Liver (tissue), 9 donors: Measurements from ENCODE around the gene RXRB. TPM values are rescaled to one million over a fixed set of nuclear protein-coding genes. Genes with fewer than 3 reads are reported as not detected.
A peak's percentile ranks its signal among the peaks of the same experiment; 100 is the strongest.

ENCODE experiments used
- DNase-seq: peaks from one replicate; pipeline ENCODE4 v3.0.0-alpha.2; 2017; ENCODE audit warnings: low spot score
- H3K27ac ChIP-seq, 2 donors: one replicate each; pipeline ENCODE4 v1.7.0; 2013; ENCODE audit warnings: inconsistent platforms in 2 of 2, low read length in 2 of 2, control low read depth in 1 of 2, low read depth in 1 of 2, mild to moderate bottlenecking in 1 of 2
- H3K27me3 ChIP-seq, 4 donors: one replicate each; pipeline versions ENCODE4 v1.6.1 to v1.7.0; 2013; ENCODE audit warnings: low read length in 3 of 4, inconsistent platforms in 1 of 4, mild to moderate bottlenecking in 1 of 4, moderate library complexity in 1 of 4; ENCODE audit not compliant: control insufficient read depth in 4 of 4, insufficient read depth in 4 of 4
- H3K36me3 ChIP-seq, 4 donors: one replicate each; pipeline versions ENCODE4 v1.6.1 to v1.7.0; 2013; ENCODE audit warnings: low read length in 3 of 4, mild to moderate bottlenecking in 3 of 4, low read depth in 1 of 4, moderate library complexity in 1 of 4; ENCODE audit not compliant: control insufficient read depth in 4 of 4, insufficient read depth in 3 of 4
- H3K4me1 ChIP-seq, 4 donors: one replicate each; pipeline versions ENCODE4 v1.6.1 to v1.7.0; 2013; ENCODE audit warnings: low read length in 3 of 4, mild to moderate bottlenecking in 3 of 4, moderate library complexity in 1 of 4; ENCODE audit not compliant: control insufficient read depth in 4 of 4, insufficient read depth in 4 of 4
- H3K4me3 ChIP-seq, 3 donors: one replicate each; pipeline versions ENCODE4 v1.6.1 to v1.7.0; 2013; ENCODE audit warnings: low read length in 3 of 3, control low read depth in 1 of 3, low read depth in 1 of 3, mild to moderate bottlenecking in 1 of 3
- H3K9ac ChIP-seq, 2 donors: one replicate each; pipeline ENCODE4 v1.7.0; 2013; ENCODE audit warnings: low read length in 2 of 2, mild to moderate bottlenecking in 2 of 2, moderate library complexity in 2 of 2, control low read depth in 1 of 2, low read depth in 1 of 2
- H3K9me3 ChIP-seq, 4 donors: one replicate each; pipeline versions ENCODE4 v1.6.1 to v1.7.0; 2013; ENCODE audit warnings: low read length in 3 of 4; ENCODE audit not compliant: control insufficient read depth in 4 of 4
- EGR1 ChIP-seq, 2 donors: IDR thresholded peaks; 2 replicates each; pipeline ENCODE4 v1.6.1; 2016 to 2018; ENCODE audit warnings: antibody characterized with exemption in 2 of 2, low read depth in 2 of 2
- FOXA1 ChIP-seq: IDR thresholded peaks from 2 replicates; pipeline ENCODE4 v1.6.1; 2016; ENCODE audit warnings: antibody characterized with exemption
- FOXA2 ChIP-seq: IDR thresholded peaks from 2 replicates; pipeline ENCODE4 v1.6.1; 2016; ENCODE audit warnings: antibody characterized with exemption
- GABPA ChIP-seq, 2 donors: IDR thresholded peaks in 1 of 2; conservative IDR thresholded peaks in 1 of 2; 2 replicates each; pipeline ENCODE4 v1.6.1; 2016; ENCODE audit warnings: antibody characterized with exemption in 2 of 2, mild to moderate bottlenecking in 1 of 2, moderate library complexity in 1 of 2
- HNF4A ChIP-seq, 2 donors: conservative IDR thresholded peaks; 2 replicates each; pipeline ENCODE4 v1.6.1; 2016; ENCODE audit warnings: antibody characterized with exemption in 2 of 2, mild to moderate bottlenecking in 2 of 2
- HNF4G ChIP-seq: IDR thresholded peaks from 2 replicates; pipeline ENCODE4 v1.6.1; 2016; ENCODE audit warnings: antibody characterized with exemption
- JUND ChIP-seq, 2 donors: IDR thresholded peaks; 2 replicates each; pipeline ENCODE4 v1.6.1; 2016; ENCODE audit warnings: antibody characterized with exemption in 2 of 2
- NR2F2 ChIP-seq: IDR thresholded peaks from 2 replicates; pipeline ENCODE4 v1.6.1; 2016; ENCODE audit warnings: antibody characterized with exemption
- RXRA ChIP-seq, 2 donors: IDR thresholded peaks; 2 replicates each; pipeline ENCODE4 v1.6.1; 2017 to 2018; ENCODE audit warnings: antibody characterized with exemption in 2 of 2, mild to moderate bottlenecking in 1 of 2
- SP1 ChIP-seq: IDR thresholded peaks from 2 replicates; pipeline ENCODE4 v1.6.1; 2018; ENCODE audit warnings: antibody characterized with exemption, mild to moderate bottlenecking
- TAF1 ChIP-seq: conservative IDR thresholded peaks from 2 replicates; pipeline ENCODE4 v1.6.1; 2016; ENCODE audit warnings: antibody characterized with exemption, mild to moderate bottlenecking
- YY1 ChIP-seq: IDR thresholded peaks from 2 replicates; pipeline ENCODE4 v1.6.1; 2016; ENCODE audit warnings: antibody characterized with exemption, mild to moderate bottlenecking
- WGBS: extraction: QIAGEN DNeasy Blood & Tissue Kit; methylation state at CpG from one replicate; pipeline ENCODE4 v1.1.7; 2013; 5-methylcytosine and 5-hydroxymethylcytosine counted together
- polyA plus RNA-seq, 2 donors: library from polyadenylated mRNA; stranded (reverse) in 1 of 2; unstranded in 1 of 2; fragments of 200-250 nt in 1 of 2; fragments of >200 nt in 1 of 2; fragmentation: Nextera tagmentation in 1 of 2; extraction: Ambion mirVana in 1 of 2; gene quantifications; one replicate each; pipeline versions ENCODE4 v1.2.1 to v1.2.3, GENCODE V29; 2013 to 2015
- total RNA-seq, 2 donors: library from RNA; depleted of rRNA; stranded (reverse); fragments of >200 nt; gene quantifications; one replicate each; pipeline ENCODE4 v1.2.3, GENCODE V29; 2014
- TF ChIP-seq, protein P1 (sequence below): fragments of 150-350 bp; IDR thresholded peaks from 2 replicates; pipeline ENCODE4 v1.5.1; 2017; ENCODE audit warnings: improper control_type of control experiment, low read depth, low read length; ENCODE audit not compliant: missing input control
- TF ChIP-seq, protein P2 (sequence below): IDR thresholded peaks from 2 replicates; pipeline ENCODE4 v1.6.1; 2016; ENCODE audit warnings: antibody characterized with exemption
- TF ChIP-seq, protein P3 (sequence below): IDR thresholded peaks from 2 replicates; pipeline ENCODE4 v1.6.1; 2016; ENCODE audit warnings: antibody characterized with exemption, mild to moderate bottlenecking
- TF ChIP-seq, protein P4 (sequence below): IDR thresholded peaks from 2 replicates; pipeline ENCODE4 v1.6.1; 2016; ENCODE audit warnings: antibody characterized with exemption
- donor health status: healthy.
- donor health status: healthy.
- donor health status: healthy.
- donor health status: healthy.
- donor health status: healthy.

The RXRB gene
- total and polyA plus RNA-seq, 4 donors = 7.7 to 19.4 (median 11.7) TPM

DNA sequence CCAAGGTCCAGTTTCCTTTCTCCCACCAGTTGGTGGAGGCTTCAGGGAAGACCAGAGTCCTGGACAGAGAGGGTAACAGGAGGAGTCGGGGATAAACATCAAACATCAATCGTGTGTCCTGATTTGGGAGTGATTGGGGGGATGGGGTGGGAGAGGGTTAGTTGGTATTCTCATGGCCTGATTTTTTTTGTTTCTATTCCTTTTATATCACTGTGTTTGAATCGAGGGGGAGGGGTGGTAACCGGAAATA, 3.6 kb upstream of the RXRB start:
- Histone ChIP-seq H3K27me3 (no peaks in the 10 kb centered on the region), H3K36me3 (peaks cover 3 to 19% (median 12%) of the 10 kb centered on the region in 4 donors), H3K4me3 (peak overlapping the region in 1 of 3 donors; percentile 68), H3K9ac (no peak overlapping the region), H3K9me3 (no peaks in the 10 kb centered on the region), H3K27ac (no peak overlapping the region), H3K4me1 (peaks cover 9 to 56% (median 40%) of the 10 kb centered on the region in 4 donors)
- WGBS = 4% methylated on average over 4 of the region's 4 CpGs
- TF ChIP-seq NR2F2 (no peak), HNF4A (conservative IDR thresholded peaks at IDR 0.05) (no peak), GABPA (IDR thresholded peaks at IDR 0.05 in 1 of 2, conservative IDR thresholded peaks at IDR 0.05 in 1 of 2) (no peak), HNF4G (no peak), SP1 (no peak), RXRA (IDR thresholded peaks at IDR 0.05) (no peak), EGR1 (IDR thresholded peaks at IDR 0.05; ENCODE audit: low read depth in 2 of 2) (no peak), YY1 (no peak), TAF1 (no peak), FOXA1 (no peak), JUND (IDR thresholded peaks at IDR 0.05) (no peak), FOXA2 (no peak)
- TF ChIP-seq, protein P1, sequence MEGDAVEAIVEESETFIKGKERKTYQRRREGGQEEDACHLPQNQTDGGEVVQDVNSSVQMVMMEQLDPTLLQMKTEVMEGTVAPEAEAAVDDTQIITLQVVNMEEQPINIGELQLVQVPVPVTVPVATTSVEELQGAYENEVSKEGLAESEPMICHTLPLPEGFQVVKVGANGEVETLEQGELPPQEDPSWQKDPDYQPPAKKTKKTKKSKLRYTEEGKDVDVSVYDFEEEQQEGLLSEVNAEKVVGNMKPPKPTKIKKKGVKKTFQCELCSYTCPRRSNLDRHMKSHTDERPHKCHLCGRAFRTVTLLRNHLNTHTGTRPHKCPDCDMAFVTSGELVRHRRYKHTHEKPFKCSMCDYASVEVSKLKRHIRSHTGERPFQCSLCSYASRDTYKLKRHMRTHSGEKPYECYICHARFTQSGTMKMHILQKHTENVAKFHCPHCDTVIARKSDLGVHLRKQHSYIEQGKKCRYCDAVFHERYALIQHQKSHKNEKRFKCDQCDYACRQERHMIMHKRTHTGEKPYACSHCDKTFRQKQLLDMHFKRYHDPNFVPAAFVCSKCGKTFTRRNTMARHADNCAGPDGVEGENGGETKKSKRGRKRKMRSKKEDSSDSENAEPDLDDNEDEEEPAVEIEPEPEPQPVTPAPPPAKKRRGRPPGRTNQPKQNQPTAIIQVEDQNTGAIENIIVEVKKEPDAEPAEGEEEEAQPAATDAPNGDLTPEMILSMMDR = no peak
- TF ChIP-seq, protein P2, sequence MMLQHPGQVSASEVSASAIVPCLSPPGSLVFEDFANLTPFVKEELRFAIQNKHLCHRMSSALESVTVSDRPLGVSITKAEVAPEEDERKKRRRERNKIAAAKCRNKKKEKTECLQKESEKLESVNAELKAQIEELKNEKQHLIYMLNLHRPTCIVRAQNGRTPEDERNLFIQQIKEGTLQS = no peak
- TF ChIP-seq, protein P3, sequence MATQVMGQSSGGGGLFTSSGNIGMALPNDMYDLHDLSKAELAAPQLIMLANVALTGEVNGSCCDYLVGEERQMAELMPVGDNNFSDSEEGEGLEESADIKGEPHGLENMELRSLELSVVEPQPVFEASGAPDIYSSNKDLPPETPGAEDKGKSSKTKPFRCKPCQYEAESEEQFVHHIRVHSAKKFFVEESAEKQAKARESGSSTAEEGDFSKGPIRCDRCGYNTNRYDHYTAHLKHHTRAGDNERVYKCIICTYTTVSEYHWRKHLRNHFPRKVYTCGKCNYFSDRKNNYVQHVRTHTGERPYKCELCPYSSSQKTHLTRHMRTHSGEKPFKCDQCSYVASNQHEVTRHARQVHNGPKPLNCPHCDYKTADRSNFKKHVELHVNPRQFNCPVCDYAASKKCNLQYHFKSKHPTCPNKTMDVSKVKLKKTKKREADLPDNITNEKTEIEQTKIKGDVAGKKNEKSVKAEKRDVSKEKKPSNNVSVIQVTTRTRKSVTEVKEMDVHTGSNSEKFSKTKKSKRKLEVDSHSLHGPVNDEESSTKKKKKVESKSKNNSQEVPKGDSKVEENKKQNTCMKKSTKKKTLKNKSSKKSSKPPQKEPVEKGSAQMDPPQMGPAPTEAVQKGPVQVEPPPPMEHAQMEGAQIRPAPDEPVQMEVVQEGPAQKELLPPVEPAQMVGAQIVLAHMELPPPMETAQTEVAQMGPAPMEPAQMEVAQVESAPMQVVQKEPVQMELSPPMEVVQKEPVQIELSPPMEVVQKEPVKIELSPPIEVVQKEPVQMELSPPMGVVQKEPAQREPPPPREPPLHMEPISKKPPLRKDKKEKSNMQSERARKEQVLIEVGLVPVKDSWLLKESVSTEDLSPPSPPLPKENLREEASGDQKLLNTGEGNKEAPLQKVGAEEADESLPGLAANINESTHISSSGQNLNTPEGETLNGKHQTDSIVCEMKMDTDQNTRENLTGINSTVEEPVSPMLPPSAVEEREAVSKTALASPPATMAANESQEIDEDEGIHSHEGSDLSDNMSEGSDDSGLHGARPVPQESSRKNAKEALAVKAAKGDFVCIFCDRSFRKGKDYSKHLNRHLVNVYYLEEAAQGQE = no peak
- TF ChIP-seq, protein P4, sequence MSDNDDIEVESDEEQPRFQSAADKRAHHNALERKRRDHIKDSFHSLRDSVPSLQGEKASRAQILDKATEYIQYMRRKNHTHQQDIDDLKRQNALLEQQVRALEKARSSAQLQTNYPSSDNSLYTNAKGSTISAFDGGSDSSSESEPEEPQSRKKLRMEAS = no peak
- no peak for DNase-seq

DNA sequence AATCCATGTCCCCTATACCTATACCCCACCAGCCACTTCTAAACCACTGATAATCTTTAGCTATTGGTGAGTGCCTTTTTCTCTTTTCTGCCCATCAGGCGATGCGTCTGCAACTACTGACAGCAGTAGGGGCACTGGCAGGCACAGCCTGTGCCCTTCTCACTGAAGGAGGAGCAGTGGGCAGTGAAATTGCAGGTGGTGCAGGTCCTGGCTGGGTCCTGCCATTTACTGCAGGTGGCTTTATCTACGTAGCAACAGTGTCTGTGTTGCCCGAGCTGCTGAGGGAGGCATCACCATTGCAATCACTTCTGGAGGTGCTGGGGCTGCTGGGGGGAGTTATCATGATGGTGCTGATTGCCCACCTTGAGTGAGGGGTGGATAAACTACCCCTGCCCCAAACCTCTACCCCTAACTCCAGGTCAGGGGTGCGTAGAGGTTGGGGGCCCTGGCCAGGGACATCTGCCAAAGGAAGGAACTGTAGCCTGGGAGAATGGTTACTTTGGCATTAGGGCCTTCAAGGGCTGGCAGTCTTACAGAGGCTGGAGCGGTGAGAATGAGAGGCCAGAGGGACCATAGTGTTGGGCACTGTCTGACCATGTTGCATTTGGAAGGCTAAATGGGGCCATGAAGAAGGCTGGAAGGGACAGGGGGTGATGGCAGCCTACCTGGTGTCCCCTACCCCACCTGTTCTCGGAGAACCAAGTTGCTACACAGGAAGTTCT, 3.1 kb upstream of the RXRB start:
- no peak overlapping the region for H3K9ac ChIP-seq
- 92% methylated on average over 7 of the region's 7 CpGs for WGBS

More for the DNA sequence above, 3.1 kb upstream of the RXRB start:
- Histone ChIP-seq H3K27ac (no peak overlapping the region), H3K9me3 (no peaks in the 10 kb centered on the region), H3K36me3 (peaks cover 3 to 19% (median 12%) of the 10 kb centered on the region in 4 donors), H3K27me3 (no peaks in the 10 kb centered on the region), H3K4me3 (no peak overlapping the region), H3K4me1 (peaks cover 9 to 57% (median 40%) of the 10 kb centered on the region in 4 donors)
- no peak for TF ChIP-seq GABPA (IDR thresholded peaks at IDR 0.05 in 1 of 2, conservative IDR thresholded peaks at IDR 0.05 in 1 of 2)
- TF ChIP-seq, protein P2 = no peak
- no peak for TF ChIP-seq NR2F2
- DNase-seq = no peak
